Renal pelvis (tissue), 4 donors: Measurements from ENCODE around the gene NUP214. TPM values are rescaled to one million over a fixed set of nuclear protein-coding genes. Genes with fewer than 3 reads are reported as not detected.
"Not testable (repeated sequence)": the region's sequence is repeated elsewhere in the genome, so short reads cannot be mapped to it uniquely, and the experiment has no call there.

Experiments used
- DNase-seq: peaks from one replicate; pipeline ENCODE4 v3.0.0-alpha.2; 2013
- polyA plus RNA-seq, 3 donors: library from polyadenylated mRNA; unstranded; fragments of 120-200 nt; gene quantifications; one replicate each; pipeline ENCODE4 v1.2.1, GENCODE V29; 2013; ENCODE audit not compliant: insufficient read length in 3 of 3

The NUP214 gene
- polyA plus RNA-seq, 3 donors, result 53.3 to 76.1 (median 73.3) TPM

GRCh38 chr9:131191857-131192256 lies 66.5 kb downstream of the NUP214 start:
- no peak for DNase-seq

- DNase-seq, result no peak
Measured at GRCh38 chr9:131193051-131193450, 67.7 kb downstream of the NUP214 start.

- no peak for DNase-seq
Measured at GRCh38 chr9:131194762-131195161, 69.4 kb downstream of the NUP214 start.

- DNase-seq, result no peak
Measured at GRCh38 chr9:131197160-131197911, 72.0 kb downstream of the NUP214 start.

GRCh38 chr9:131198041-131198715 lies 72.8 kb downstream of the NUP214 start:
- DNase-seq, result no peak

- DNase-seq, result no peak
Measured at GRCh38 chr9:131201856-131202255, 76.5 kb downstream of the NUP214 start.

GRCh38 chr9:131203431-131204218 lies 78.2 kb downstream of the NUP214 start:
- DNase-seq, result no peak

- DNase-seq, result no peak
Measured at GRCh38 chr9:131204285-131204684, 78.9 kb downstream of the NUP214 start.

- DNase-seq, result no peak
Measured at GRCh38 chr9:131206495-131206894, 81.1 kb downstream of the NUP214 start.

- not testable (repeated sequence) for DNase-seq
Measured at GRCh38 chr9:131211920-131212319, 86.5 kb downstream of the NUP214 start.

- no peak for DNase-seq
Measured at GRCh38 chr9:131214286-131214856, 89.0 kb downstream of the NUP214 start.

- DNase-seq, result no peak
Measured at GRCh38 chr9:131214876-131215275, 89.5 kb downstream of the NUP214 start.

GRCh38 chr9:131216806-131217205 lies 91.4 kb downstream of the NUP214 start:
- no peak for DNase-seq

GRCh38 chr9:131217331-131218031 lies 92.1 kb downstream of the NUP214 start:
- DNase-seq, result no peak

GRCh38 chr9:131218370-131218769 lies 93.0 kb downstream of the NUP214 start:
- no peak for DNase-seq

- no peak for DNase-seq
Measured at GRCh38 chr9:131220485-131220884, 95.1 kb downstream of the NUP214 start.

- DNase-seq, result no peak
Measured at GRCh38 chr9:131222460-131222859, 97.1 kb downstream of the NUP214 start.

- DNase-seq, result no peak
Measured at GRCh38 chr9:131226226-131226625, 100.8 kb downstream of the NUP214 start.

- DNase-seq, result no peak
Measured at GRCh38 chr9:131227112-131227958, 101.9 kb downstream of the NUP214 start.

GRCh38 chr9:131227959-131228460 lies 102.6 kb downstream of the NUP214 start:
- no peak for DNase-seq
